ENCODE data around the gene ADAP1.

Gene ADAP1

GRCh38 chr7:885261-885892, 69.1 kb downstream of the ADAP1 start:
- TF ChIP-seq YY1 (IDR thresholded peaks at IDR 0.05; ENCODE audit: insufficient read depth, insufficient read length): no peak
- TF ChIP-seq ZNF274 (IDR thresholded peaks at IDR 0.05; ENCODE audit: low read depth, low read length): no peak
- no peak for TF ChIP-seq SUZ12 (IDR thresholded peaks at IDR 0.05; ENCODE audit: extremely low read depth, insufficient read depth, insufficient read length)
- no peaks in the 10 kb centered on the region for H3K9me3 ChIP-seq (ENCODE audit: insufficient read depth, low read length)
- H3K36me3 ChIP-seq (ENCODE audit: insufficient read depth, insufficient read length, low read length): peaks cover 82% of the 10 kb centered on the region
- H3K4me1 ChIP-seq (ENCODE audit: insufficient read depth, insufficient read length): peaks cover 20% of the 10 kb centered on the region
- H3K4me3 ChIP-seq (ENCODE audit: insufficient read length, low read depth): no peak overlapping the region
- no peak for DNase-seq (ENCODE audit: low read depth, low spot score)
- no peaks in the 10 kb centered on the region for H3K27me3 ChIP-seq (ENCODE audit: insufficient read depth, insufficient read length)
- no peak overlapping the region for H3K9ac ChIP-seq (ENCODE audit: insufficient read length, low read depth)

DNA sequence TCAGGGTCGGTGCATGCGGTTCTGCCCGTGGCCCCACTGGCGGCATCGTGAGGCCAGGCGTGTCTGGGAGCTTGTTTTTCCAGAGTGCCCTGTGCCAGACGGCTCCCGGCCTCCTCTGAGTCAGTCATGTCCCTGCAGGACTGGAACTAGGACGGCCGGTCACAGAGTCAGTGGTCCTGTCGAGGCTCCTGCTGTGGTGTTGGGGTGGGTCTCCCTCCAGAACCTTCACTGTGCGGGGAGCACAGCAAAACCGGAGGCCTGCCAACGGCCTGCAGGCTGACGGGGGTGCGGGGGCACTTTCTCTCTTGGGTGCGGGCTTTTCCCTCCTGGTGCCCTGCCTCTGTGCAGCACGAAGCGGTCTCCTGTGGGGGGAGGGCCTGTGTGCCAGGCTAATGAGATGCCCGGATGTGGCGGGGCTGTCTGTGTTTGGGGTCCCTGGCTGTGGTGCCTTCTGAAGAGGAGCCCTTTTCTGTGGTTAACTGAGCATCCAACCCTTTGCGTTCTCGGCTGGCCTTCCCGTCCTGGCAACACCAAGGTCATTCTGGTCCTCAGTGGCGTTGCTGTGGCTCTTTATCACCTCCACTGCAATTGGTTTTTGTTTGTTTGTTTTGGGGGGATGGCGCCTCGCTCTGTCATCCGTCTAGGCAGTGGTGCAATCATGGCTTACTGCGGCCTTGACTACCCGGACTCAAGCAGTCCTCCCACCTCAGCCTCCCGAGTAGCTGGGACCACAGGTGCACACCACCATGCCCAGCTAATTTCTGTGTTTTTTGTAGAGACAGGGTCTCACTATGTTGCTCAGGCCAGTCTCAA, 70.1 kb downstream of the ADAP1 start:
- peaks cover 22% of the 10 kb centered on the region for H3K4me1 ChIP-seq (ENCODE audit: insufficient read depth, insufficient read length)
- DNase-seq (ENCODE audit: low read depth, low spot score): no peak

GRCh38 chr7:883055-884021, 71.1 kb downstream of the ADAP1 start:
- no peaks in the 10 kb centered on the region for H3K27me3 ChIP-seq (ENCODE audit: insufficient read depth, insufficient read length)
- peaks cover 22% of the 10 kb centered on the region for H3K4me1 ChIP-seq (ENCODE audit: insufficient read depth, insufficient read length)
- no peak for DNase-seq (ENCODE audit: low read depth, low spot score)
- no peak overlapping the region for H3K4me3 ChIP-seq (ENCODE audit: insufficient read length, low read depth)
- H3K9ac ChIP-seq (ENCODE audit: insufficient read length, low read depth): peak overlapping the region; percentile 45
- TF ChIP-seq SUZ12 (IDR thresholded peaks at IDR 0.05; ENCODE audit: extremely low read depth, insufficient read depth, insufficient read length): no peak
- no peak for TF ChIP-seq YY1 (IDR thresholded peaks at IDR 0.05; ENCODE audit: insufficient read depth, insufficient read length)
- no peak for TF ChIP-seq ZNF274 (IDR thresholded peaks at IDR 0.05; ENCODE audit: low read depth, low read length)
- no peaks in the 10 kb centered on the region for H3K9me3 ChIP-seq (ENCODE audit: insufficient read depth, low read length)
- peaks cover 83% of the 10 kb centered on the region for H3K36me3 ChIP-seq (ENCODE audit: insufficient read depth, insufficient read length, low read length)

More for the DNA sequence above, 70.1 kb downstream of the ADAP1 start:
- Histone ChIP-seq H3K27me3 (ENCODE audit: insufficient read depth, insufficient read length) (no peaks in the 10 kb centered on the region), H3K36me3 (ENCODE audit: insufficient read depth, insufficient read length, low read length) (peaks cover 87% of the 10 kb centered on the region), H3K4me3 (ENCODE audit: insufficient read length, low read depth) (no peak overlapping the region), H3K9ac (ENCODE audit: insufficient read length, low read depth) (no peak overlapping the region), H3K9me3 (ENCODE audit: insufficient read depth, low read length) (no peaks in the 10 kb centered on the region)
- TF ChIP-seq YY1 (IDR thresholded peaks at IDR 0.05; ENCODE audit: insufficient read depth, insufficient read length): no peak
- TF ChIP-seq ZNF274 (IDR thresholded peaks at IDR 0.05; ENCODE audit: low read depth, low read length): no peak
- TF ChIP-seq SUZ12 (IDR thresholded peaks at IDR 0.05; ENCODE audit: extremely low read depth, insufficient read depth, insufficient read length): no peak

- TF ChIP-seq ZNF274 (IDR thresholded peaks at IDR 0.05; ENCODE audit: low read depth, low read length) (no peak), SUZ12 (IDR thresholded peaks at IDR 0.05; ENCODE audit: extremely low read depth, insufficient read depth, insufficient read length) (no peak), YY1 (IDR thresholded peaks at IDR 0.05; ENCODE audit: insufficient read depth, insufficient read length) (no peak)
- Histone ChIP-seq H3K9ac (ENCODE audit: insufficient read length, low read depth) (no peak overlapping the region), H3K4me1 (ENCODE audit: insufficient read depth, insufficient read length) (peaks cover 15% of the 10 kb centered on the region), H3K9me3 (ENCODE audit: insufficient read depth, low read length) (no peaks in the 10 kb centered on the region), H3K36me3 (ENCODE audit: insufficient read depth, insufficient read length, low read length) (peaks cover 79% of the 10 kb centered on the region), H3K27me3 (ENCODE audit: insufficient read depth, insufficient read length) (no peaks in the 10 kb centered on the region), H3K4me3 (ENCODE audit: insufficient read length, low read depth) (no peak overlapping the region)
- DNase-seq (ENCODE audit: low read depth, low spot score): no peak
These were observed 72.0 kb downstream of the ADAP1 start for GRCh38 chr7:882336-883035.

DNA sequence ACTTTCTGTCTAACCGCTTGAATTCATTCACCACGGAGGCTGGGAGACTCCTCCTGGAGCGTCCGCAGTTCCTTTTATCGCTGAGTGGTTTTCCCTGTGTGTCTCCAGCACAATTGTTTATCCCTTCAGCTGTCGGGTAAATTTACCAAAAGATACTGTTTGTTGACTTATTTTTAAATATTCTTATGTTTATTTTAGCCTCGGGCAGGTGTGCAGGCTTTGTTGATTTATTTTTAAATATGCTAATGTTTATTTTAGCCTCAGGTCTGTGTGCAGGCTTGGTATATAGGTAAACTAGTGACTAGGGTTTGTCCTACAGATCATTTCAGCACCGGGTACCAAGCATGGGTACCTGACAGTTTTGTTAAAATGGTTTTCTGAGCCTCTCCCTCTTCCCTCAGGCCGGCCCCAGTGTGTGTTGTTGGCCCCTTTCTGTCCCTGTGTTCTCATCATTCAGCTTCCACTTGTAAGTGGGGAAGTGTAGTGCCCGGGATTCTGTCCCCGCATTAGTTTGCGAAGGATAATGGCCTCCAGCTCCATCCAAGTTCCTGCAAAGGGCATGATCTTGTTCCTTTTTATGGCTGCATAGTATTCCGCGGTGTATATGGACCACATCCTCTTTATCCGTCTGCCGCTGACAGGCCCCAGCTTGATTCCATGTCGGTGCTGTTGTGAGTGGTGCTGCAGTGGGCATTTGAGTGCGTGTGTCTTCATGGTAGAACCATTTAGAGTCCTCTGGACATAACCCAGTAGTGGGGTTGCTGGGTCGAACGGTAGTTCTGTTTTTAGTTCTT, 72.8 kb downstream of the ADAP1 start:
- no peak for DNase-seq (ENCODE audit: low read depth, low spot score)
- Histone ChIP-seq H3K9ac (ENCODE audit: insufficient read length, low read depth) (no peak overlapping the region), H3K9me3 (ENCODE audit: insufficient read depth, low read length) (no peaks in the 10 kb centered on the region), H3K4me1 (ENCODE audit: insufficient read depth, insufficient read length) (peaks cover 15% of the 10 kb centered on the region), H3K36me3 (ENCODE audit: insufficient read depth, insufficient read length, low read length) (peaks cover 71% of the 10 kb centered on the region), H3K4me3 (ENCODE audit: insufficient read length, low read depth) (no peak overlapping the region), H3K27me3 (ENCODE audit: insufficient read depth, insufficient read length) (no peaks in the 10 kb centered on the region)
- TF ChIP-seq YY1 (IDR thresholded peaks at IDR 0.05; ENCODE audit: insufficient read depth, insufficient read length) (no peak), SUZ12 (IDR thresholded peaks at IDR 0.05; ENCODE audit: extremely low read depth, insufficient read depth, insufficient read length) (no peak), ZNF274 (IDR thresholded peaks at IDR 0.05; ENCODE audit: low read depth, low read length) (no peak)

DNA sequence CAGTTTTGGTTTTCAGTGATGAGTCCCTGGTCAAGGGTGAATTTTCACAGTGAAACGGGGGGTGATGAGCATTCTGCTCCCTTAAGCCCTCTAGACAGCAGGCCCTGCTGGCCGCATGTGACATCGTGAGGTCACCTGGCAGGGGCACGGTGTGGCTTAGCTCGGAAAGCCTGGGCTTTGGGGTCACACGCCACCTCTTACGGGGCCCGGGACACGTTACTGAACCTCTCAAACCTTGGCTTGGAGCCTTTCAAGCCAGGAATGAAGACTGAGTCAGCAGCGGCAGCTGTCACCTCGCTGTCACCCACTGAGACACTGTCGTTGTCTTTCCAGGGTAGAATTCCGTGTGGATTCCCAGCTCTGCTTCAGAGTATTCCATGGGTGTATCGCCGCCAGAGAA, 74.0 kb downstream of the ADAP1 start:
- no peaks in the 10 kb centered on the region for H3K27me3 ChIP-seq (ENCODE audit: insufficient read depth, insufficient read length)
- H3K36me3 ChIP-seq (ENCODE audit: insufficient read depth, insufficient read length, low read length): peaks cover 61% of the 10 kb centered on the region
- no peak overlapping the region for H3K4me3 ChIP-seq (ENCODE audit: insufficient read length, low read depth)
- no peak for DNase-seq (ENCODE audit: low read depth, low spot score)
- H3K9me3 ChIP-seq (ENCODE audit: insufficient read depth, low read length): no peaks in the 10 kb centered on the region; the same call in 1 of the 2 replicates
- H3K4me1 ChIP-seq (ENCODE audit: insufficient read depth, insufficient read length): peaks cover 14% of the 10 kb centered on the region
- no peak overlapping the region for H3K9ac ChIP-seq (ENCODE audit: insufficient read length, low read depth)
- no peak for TF ChIP-seq SUZ12 (IDR thresholded peaks at IDR 0.05; ENCODE audit: extremely low read depth, insufficient read depth, insufficient read length)
- TF ChIP-seq YY1 (IDR thresholded peaks at IDR 0.05; ENCODE audit: insufficient read depth, insufficient read length): no peak
- TF ChIP-seq ZNF274 (IDR thresholded peaks at IDR 0.05; ENCODE audit: low read depth, low read length): no peak

Data from NT2/D1 (cell line).